IPS-NIHi7 (cell line): Measurements from ENCODE around the gene BAG3.
A peak's percentile ranks its signal among the peaks of the same experiment; 100 is the strongest.
"Not testable (repeated sequence)": the region's sequence is repeated elsewhere in the genome, so short reads cannot be mapped to it uniquely, and the experiment has no call there.

ENCODE experiments used
- DNase-seq: peaks from one replicate; pipeline ENCODE4 v3.0.0; 2012; ENCODE audit warnings: mixed read lengths; ENCODE audit errors: extremely low spot score

The BAG3 gene

DNA sequence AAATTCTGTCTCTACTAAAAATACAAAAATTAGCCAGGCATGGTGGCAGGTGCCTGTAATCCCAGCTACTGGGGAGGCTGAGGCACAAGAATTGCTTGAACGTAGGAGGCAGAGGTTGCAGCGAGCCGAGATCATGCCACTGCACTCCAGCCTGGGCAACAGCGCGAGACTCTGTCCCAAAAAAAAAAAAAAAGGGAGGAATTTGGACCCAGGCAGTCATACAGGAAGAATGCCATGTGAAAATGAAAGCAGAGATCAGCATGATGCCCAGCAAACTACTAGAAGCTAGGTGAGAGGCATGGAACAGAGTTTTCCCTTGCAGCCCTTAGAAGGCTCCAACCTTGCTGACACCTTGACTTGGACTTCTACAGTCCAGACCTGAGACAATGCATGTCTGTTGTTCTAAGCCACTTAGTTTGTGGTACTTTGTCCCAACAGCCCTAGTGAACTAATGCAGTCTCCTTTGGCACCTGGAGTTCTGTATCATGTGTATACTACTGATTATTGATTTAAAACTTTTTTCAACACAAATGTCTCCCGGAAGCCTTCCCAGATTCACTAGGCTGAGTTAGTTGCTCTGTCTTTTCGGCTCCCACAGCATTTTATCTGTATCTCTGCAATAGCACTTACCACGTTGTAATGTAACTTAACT is 10.2 kb upstream of the BAG3 start:
- no peak for DNase-seq

DNA sequence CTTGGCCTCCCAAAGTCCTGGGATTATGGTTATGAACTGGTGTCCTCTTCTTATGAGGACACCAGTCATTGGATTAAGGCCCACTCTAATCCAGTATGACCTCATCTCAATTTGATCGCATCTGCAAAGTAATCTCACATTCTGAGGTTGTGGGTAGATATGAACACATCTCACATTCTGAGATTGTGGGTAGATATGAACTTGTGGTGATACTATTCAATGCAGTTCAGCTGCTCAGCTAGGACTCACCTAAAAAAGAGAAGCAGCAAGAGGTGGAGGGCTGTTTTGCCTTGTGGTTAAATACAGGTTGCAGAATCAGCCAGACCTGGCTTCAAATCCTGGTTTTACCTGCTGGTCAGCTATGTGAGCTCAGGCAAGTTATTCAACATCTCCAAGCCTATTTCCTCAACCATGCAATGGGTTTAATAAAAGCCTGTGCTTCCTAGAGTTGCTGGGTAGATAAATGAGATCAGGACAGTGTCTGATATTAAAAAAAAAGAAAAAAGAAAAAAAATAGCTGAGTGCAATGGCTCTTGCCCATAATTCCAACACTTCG is 8.5 kb upstream of the BAG3 start:
- no peak for DNase-seq

DNA sequence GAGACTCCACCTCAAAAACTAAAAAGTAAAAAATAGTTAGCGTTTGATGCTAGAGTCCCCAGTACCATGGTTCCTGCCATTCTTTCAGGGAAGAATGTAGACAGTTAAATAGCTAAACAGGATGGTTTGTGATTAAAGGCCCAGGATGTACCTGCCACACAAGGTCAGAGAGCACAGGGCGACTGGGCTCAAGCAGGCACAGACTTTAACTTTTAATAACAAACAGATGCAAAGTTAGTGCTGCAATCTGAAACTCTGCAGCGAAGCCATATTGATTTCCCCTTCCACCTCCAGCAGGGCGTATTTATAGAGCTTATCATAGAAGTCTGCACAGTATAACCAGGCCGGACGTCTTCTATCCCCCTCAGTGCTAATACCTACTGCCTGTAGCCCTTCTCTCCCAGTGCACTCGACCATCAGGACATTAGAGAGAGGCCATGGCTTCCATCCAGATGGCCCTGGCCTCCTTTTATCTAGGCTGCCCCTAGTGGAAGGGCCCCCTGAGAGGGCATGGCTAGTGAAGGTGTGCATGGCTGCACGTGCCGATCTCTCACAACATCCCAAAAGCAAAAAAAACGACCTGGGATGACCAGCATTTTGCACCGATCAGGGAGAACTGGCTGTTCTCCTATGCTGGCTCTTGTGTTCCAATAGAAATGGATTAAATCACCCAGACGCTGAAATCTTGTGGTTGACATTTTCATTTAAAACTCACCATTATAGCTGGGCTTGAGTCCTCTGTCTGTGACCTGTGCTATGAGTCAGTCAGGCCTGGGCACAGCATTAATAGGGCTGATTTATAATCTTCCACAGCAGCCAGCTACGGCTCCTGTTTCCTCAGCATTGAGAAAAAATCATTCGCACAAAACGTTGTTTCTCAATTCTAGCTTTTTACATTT is 7.6 kb upstream of the BAG3 start:
- DNase-seq: no peak

DNA sequence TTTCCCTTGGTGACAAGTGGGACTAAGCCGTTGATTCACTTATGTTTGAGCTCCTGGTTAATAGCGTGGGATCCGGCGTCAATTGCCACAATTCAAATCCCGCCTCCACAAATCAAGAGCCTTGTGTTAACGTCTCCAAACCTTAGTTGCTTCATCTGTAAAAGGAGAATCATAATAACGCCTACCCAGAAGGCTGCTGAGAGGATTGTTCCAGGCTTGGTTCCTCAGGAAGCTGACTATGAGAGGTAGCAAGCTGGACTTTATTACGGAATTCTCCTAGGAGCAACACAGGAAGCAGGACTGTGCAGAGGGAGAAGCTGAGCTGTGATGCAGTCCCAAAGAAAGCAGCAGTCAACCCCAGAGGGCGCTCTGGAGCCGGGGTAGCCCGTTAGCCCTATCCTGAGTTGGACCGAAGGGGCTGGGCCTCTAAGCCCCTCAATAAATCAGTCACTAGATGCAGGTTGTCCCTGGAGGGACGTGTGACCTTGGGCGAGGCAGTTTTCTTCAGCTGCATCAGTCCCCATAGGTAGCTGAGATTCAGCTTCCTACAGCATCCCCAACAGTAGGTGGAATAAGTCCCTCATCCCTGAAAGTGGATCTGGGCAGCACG is 6.9 kb upstream of the BAG3 start:
- peak; percentile 59 for DNase-seq

DNA sequence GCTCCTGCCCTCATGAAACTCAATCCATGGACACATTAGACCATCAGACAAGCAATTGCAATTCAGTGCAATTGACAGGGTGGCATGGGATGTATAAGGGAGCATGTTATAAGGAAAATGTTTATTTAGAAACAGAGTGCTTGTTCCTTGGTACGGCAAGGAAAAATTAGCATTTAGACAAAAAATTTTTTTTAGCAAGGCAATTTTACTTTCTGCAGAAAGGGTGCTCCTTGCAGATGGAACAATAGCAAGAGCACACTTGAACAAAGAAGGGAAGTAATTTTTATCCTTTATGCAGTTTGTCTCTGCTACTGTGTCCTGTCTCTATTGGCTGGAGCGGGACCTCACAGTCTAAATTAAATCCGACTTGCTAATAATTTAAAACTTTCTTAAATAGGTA is 6.2 kb upstream of the BAG3 start:
- no peak for DNase-seq

DNA sequence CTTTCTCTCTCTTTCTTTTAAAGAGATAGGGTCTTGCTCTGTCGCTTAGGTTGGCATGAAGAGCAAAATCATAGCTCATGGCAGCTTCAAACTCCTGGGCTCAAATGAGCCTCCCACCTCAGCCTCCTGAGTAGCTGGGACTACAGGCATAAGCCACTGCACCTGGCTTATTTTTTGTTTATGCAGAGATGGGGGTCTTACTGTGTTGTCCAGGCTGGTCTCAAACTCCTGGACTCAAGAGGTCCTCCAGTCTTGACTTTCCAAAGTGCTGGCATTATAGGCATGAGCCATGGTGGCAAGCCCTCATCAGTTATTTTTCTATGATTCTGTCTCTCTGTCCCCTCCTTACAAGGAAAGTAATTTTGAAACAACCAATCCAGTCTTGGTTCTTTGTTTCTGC is 1.1 kb upstream of the BAG3 start:
- no peak for DNase-seq

DNA sequence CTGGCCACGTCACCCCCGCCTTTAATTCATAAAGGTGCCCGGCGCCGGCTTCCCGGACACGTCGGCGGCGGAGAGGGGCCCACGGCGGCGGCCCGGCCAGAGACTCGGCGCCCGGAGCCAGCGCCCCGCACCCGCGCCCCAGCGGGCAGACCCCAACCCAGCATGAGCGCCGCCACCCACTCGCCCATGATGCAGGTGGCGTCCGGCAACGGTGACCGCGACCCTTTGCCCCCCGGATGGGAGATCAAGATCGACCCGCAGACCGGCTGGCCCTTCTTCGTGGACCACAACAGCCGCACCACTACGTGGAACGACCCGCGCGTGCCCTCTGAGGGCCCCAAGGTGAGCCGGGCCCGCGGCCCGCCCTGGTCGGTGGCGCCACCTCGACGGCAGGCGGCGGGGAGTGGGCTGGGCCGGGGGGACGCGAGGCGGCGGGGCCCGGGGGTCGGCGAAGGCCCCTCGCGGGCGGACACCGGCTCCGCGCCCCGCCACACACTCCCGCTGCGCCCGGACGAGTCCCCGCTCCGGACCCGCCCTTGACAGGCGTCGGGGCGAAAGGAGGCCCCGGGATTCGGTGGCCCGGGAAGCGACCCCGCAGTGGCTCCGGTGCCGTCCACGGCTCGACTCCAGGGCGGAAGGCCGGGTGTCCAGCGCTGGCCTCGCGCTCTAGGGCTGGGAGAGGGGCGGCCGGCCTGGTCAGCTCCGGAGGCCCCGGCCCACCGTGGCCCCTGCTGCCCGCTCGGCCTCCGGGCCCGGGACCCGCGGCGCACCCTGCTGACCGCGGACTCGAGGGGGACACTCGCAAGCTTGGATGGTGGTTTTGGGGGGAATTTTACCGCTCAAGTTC is 557 bp downstream of the BAG3 start:
- DNase-seq: peak; percentile 22

DNA sequence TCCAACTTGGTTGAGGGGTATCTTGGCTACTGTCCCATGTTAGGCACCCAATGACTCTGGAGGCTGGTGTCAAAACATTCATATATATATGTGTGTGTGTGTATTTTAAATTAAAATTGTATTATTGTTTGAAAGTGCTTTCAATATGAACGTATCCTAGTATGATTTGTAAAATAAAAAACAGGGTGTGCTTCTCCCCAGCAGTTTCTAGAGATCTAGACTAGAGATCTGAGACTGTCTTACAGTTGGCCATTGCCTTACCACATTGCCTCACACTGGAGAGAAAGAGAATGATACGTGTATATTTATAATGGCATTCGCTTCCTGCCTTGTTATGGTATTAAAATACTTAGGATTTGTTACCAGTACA is 1.2 kb downstream of the BAG3 start:
- DNase-seq: no peak

DNA sequence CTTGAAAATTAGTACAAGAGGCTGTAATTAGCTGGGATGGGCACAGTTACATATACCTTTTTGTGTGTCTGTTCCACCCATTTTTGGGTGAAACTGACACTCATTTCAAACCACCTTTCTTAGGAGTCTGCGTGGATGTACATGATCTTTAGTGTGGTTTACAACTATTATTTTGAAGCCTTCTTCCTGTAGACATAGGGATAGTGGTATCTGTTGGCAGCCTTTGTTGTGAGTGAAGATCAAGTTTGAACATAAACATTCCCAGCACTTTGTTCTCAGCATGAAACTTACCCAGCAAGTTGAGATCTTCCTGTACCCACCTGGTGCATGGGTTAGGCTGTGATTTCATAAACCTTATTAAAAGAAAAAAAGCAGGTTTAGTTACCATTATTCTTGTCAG is 2.0 kb downstream of the BAG3 start:
- no peak for DNase-seq

DNA sequence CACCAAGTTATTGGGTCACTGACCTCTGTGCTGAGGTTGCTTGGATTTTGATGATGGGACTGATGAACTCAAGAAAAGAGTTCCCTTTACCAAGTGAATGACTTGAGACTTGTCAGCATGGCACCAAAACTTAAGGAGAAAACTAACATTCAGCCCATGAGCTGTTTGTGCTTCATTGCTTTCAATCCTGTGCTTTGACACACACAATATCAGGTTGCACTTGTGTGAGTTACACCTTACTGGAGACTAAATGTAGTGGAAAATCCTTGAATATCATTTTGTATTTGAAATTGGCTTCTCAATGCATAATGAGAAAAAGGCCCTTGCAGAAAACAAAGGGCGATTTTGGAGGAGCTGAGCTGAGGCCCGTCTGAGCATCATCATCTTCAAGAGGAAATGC is 2.7 kb downstream of the BAG3 start:
- DNase-seq: no peak

DNA sequence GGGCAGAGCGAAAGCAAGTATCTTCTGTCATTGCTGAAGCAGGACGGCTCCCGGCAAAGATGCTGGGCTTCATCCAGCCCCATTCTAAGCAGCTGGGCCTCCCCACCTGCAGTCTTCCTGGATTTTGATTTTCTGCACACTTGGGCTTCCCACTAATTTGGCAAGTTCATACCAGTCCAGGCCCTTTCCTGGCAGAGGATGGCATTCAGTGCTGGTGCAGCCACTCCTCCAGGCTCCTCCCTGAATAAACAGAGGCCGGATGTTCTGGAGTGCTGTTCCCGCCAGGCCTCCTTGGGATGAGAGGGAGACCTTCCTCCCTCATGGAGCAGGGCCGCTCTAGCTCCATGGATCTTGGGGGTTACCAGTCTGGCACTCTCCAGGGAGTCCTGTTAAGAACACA is 3.4 kb downstream of the BAG3 start:
- DNase-seq: no peak

DNA sequence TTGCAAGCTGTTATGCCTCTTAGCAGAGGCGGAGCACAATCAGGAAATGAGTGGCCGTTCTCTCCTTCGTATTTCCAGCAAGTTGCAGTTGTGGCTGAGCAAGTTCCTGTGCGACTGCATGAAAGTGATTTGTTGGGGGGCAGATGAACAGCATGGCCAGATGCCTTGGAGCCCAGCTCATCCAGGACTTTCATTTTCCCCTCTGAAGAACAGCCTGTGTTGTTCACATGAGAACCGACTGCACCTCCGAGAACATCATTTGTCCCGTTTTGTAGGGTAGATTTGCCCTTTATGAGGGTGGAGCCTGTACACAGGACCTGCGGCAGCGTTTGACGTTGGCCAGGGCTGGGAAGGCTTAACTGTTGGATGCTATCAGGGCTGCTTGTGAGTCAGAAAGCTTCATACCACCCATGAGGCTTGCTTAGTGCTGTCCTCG is 4.4 kb downstream of the BAG3 start:
- no peak for DNase-seq

DNA sequence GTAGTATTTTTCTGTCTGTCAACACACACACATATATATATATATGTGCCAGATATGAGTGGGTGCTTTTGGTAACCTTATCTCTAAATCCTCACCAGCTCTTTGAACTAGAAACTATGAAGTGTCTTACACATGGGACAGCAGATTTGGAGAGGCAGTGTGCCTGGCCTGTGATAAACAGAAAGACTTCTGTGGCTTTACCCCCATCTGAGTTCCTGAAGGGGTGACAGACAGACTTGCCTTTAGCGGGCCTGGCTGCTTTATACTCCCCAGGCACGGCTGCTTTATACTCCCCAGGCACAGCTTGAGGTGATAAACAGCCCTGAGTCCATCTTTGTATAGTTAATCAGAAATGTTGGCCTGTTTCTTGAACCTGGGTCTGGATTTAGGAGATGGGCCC is 5.6 kb downstream of the BAG3 start:
- no peak for DNase-seq

DNA sequence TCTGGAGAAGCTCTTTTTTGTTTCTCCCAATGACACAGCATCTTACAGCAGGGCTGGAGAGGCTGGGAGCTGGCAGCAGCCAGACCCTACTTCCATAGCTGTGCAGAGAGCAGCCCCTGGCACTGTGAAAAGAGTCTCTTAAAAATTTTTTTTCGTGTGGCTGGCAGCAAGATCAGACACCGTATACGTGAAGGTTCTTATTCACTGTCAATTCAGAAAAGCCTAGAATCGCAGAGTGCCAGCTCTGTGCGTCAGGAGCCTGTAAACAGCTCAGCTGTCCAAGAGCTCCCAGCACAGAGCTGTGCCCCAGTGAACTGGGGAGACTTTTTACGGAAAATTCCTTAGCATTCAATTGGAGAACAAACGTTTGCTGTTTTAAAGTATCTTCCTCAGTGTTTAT is 6.5 kb downstream of the BAG3 start:
- DNase-seq: no peak

DNA sequence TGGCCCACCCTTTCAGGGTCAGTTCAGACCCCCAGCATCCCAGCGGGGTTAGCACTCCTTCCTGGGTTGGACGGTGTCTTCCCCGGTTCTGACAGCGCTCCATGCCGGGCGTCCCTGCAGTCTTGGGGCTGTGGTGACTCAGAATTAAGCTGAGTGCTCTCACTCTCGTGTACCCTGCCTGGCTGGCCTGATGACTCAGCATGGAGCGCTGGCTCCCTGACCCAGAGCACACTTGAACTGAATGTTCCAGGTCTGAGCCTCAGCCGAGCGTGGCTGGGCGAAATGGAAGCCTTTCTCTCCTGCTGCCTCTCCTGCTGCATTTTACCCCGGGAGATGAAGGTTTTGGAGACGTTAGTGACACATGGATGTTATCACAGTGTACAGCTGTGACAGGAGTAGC is 7.1 kb downstream of the BAG3 start:
- peak; percentile 59 for DNase-seq

DNA sequence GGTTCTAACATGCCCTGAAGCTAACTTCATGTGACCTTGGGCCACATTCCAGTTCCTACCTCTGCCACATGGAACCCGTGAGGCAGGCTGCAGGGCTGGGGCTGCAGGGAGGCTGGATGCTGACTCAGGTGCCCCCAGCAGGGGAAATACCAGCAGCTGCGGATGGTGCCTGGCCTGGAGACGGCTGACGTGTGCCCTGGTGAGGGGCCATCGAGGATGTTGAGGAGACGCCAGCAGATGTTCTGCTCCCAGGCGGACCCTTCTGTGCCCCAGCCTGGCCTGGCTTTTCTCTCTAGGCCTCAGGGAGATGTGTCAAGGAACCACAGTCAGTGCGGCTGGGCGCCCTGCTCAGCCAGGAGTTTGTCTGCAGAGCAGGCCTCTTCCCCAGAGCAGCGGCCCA is 8.8 kb downstream of the BAG3 start:
- DNase-seq: no peak

DNA sequence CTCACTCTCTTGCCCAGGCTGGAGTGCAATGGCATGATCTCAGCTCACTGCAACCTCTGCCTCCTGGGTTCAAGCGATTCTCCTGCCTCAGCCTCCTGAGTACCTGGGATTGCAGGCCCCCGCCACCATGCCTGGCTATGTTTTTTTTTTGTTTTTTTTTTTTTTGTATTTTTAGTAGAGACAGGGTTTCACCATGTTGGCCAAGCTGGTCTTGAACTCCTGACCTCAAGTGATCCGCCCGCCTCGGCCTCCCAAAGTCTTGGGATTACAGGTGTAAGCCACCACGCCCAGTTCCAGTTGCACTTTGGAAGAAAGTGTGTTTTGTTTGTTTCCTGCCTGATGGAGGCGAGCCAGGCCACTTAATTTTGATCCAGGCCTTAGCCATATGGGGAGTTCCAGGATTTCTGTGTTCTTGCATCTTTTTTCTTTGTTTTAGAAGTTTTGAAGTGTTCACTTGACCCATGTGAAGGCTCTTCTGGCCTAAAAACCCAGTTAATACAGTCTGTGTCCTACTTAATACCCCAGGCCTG is 11.0 kb downstream of the BAG3 start:
- DNase-seq: not testable (repeated sequence)

DNA sequence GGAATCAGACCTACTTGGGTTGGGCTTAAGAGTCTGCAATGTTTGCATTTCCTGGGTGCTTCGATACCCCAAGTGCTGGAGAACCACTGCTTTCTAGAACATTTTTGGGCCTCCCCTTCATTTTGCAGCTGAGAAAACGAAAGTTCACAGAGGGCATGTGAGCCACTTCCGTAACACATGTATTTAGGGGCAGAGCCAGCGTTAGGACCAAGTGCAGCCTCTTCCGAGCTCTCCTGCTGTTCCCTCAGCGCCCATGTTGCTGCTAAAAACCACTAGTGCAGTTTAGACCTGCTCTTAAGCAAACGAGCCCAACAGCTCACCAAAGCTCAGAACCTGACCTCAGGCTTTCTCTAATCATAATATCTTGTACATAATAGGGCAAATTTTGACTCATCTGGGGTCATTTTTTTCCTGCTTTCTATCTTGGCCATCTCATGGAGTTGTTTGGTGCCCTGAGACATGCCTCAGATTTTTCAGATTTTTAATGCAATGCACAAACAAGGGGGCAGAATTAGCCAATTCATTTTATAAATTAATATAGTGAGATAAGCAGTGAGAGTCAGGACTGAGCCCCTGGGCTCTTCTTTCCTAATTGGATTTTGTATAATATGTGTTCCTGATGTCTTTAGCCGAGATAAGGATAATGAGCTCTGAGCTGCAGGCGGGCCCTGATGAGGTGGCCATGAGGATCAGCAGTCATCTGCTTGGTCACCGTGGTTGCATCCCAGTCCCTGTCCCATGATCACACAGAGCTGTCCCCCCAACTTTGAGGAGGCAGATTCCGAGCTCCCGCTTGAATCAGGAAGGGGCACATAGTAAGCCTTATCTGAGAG is 12.9 kb downstream of the BAG3 start:
- DNase-seq: no peak

DNA sequence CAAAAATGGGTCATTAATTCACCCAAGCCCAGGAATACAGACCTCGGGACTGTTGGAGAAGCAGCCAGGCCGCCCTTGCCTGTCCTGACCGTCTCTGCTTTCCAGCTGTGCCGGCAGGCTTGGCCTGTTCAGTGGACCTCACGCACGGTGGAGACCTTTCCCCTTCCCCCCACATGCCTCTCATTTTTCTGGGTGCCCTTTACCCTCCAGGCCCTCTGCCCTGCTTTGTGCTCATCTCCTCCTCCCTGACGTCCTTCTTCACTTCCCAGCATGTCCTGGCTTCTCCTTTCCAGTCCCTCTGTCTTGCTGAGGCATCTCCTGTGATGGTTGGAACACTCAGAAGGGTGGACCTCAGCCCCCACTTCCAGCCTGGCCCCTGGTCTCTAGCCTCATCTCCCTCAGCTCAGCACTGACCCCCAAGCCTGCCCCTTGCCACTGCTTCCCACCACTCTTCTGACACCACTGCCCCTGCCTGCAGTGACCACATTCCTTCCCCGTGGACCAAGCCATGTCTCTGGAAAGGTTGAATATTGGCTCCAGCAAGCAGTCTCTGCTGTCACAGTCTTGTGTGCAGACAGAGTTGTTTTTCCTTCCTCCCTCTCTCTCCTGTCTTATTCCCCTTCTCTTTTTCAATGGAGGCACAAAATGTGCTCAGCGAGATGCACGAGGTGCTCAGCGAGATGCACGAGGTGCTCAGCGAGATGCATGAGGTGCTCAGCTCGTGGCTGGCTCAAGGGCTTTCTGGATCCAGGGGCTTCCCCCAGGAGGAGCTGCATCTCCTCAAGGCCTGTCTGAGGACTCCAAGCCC is 14.9 kb downstream of the BAG3 start:
- DNase-seq: no peak

DNA sequence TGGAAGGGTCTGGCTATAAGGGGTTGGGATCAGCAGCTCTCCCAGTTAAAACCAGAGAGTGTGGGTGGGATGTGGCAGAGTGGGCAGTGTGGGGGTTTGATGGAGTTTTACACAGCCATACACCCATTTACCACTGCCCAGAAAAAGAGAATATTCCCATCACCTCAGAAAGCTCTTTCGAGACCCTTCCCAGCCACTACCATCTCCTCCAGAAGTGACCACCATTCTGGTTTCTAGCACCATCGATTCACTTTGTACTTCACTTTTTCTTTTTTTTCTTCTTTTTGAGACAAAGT is 15.5 kb downstream of the BAG3 start:
- DNase-seq: no peak
